CD14-positive monocyte (primary cell): ENCODE results near the gene ZMYM5. TPM values are rescaled to one million over a fixed set of nuclear protein-coding genes. Genes with fewer than 3 reads are reported as not detected.

Source experiments
- DNase-seq, 3 donors: peaks; one replicate each; pipeline ENCODE4 v3.0.0-alpha.2; 2011 to 2022
- H2AFZ ChIP-seq: 2 replicates; pipeline ENCODE4 v1.6.0; 2012; ENCODE audit warnings: mild to moderate bottlenecking, low read depth, low read length, inconsistent platforms; ENCODE audit not compliant: insufficient read depth, poor library complexity, severe bottlenecking
- H3K27ac ChIP-seq, 2 donors: 1 replicate in 1 of 2; 2 replicates in 1 of 2; pipeline ENCODE4 v1.5.1; 2012 to 2013; ENCODE audit warnings: low read length in 2 of 2, control low read depth in 1 of 2, inconsistent platforms in 1 of 2, low read depth in 1 of 2, mild to moderate bottlenecking in 1 of 2
- H3K27me3 ChIP-seq, 2 donors: one replicate each; pipeline versions ENCODE4 v1.6.0 to v1.6.1; 2011 to 2013; ENCODE audit warnings: low read length in 2 of 2; ENCODE audit not compliant: control insufficient read depth in 2 of 2, insufficient read depth in 2 of 2
- H3K36me3 ChIP-seq, 2 donors: replicated peaks in 1 of 2; 1 replicate in 1 of 2; 2 replicates in 1 of 2; pipeline versions ENCODE4 v1.5.1 to v1.6.1; 2012 to 2013; ENCODE audit warnings: low read length in 2 of 2, control low read depth in 1 of 2, inconsistent platforms in 1 of 2, mild to moderate bottlenecking in 1 of 2; ENCODE audit not compliant: insufficient read depth in 2 of 2, control insufficient read depth in 1 of 2
- H3K4me1 ChIP-seq, 2 donors: 1 replicate in 1 of 2; 2 replicates in 1 of 2; pipeline versions ENCODE4 v1.5.1 to v1.6.1; 2012 to 2013; ENCODE audit warnings: low read length in 2 of 2, control low read depth in 1 of 2, inconsistent platforms in 1 of 2, mild to moderate bottlenecking in 1 of 2, moderate library complexity in 1 of 2; ENCODE audit not compliant: insufficient read depth in 2 of 2, control insufficient read depth in 1 of 2
- H3K4me2 ChIP-seq: replicated peaks from 2 replicates; pipeline ENCODE3; 2012; ENCODE audit warnings: low read length, moderate library complexity, mild to moderate bottlenecking; ENCODE audit not compliant: poor library complexity, severe bottlenecking; ENCODE audit errors: extremely low read depth
- H3K4me3 ChIP-seq, 3 experiments: fragments of 200-600 bp in 1 of 3; sonication (generic) in 1 of 3; replicated peaks in 1 of 3; 1 replicate in 2 of 3; 2 replicates in 1 of 3; pipeline ENCODE4 v1.5.1; 2011 to 2013; ENCODE audit warnings: low read length in 3 of 3, mild to moderate bottlenecking in 3 of 3, control low read depth in 2 of 3, low read depth in 2 of 3, inconsistent platforms in 1 of 3, moderate library complexity in 1 of 3
- H3K79me2 ChIP-seq: 2 replicates; pipeline ENCODE4 v1.6.0; 2012; ENCODE audit warnings: mild to moderate bottlenecking, control low read depth, inconsistent platforms, low read length, moderate library complexity; ENCODE audit not compliant: insufficient read depth
- H3K9ac ChIP-seq: 2 replicates; pipeline ENCODE4 v1.6.0; 2017; ENCODE audit warnings: low read length, mild to moderate bottlenecking; ENCODE audit not compliant: insufficient read depth, poor library complexity, severe bottlenecking
- H3K9me3 ChIP-seq, 2 donors: replicated peaks in 1 of 2; 1 replicate in 1 of 2; 2 replicates in 1 of 2; pipeline versions ENCODE4 v1.5.1 to v1.6.1; 2012 to 2013; ENCODE audit warnings: low read length in 2 of 2, control low read depth in 1 of 2; ENCODE audit not compliant: control insufficient read depth in 1 of 2, insufficient read depth in 1 of 2
- H4K20me1 ChIP-seq: 2 replicates; pipeline ENCODE4 v1.6.0; 2012; ENCODE audit warnings: mild to moderate bottlenecking, low read length, control low read depth, moderate library complexity; ENCODE audit not compliant: insufficient read depth
- H3K27ac Mint-ChIP-seq, 7 donors: one replicate each; pipeline ENCODE4 v1.8.0; 2020; ENCODE audit warnings: mild to moderate bottlenecking in 7 of 7, mixed read lengths in 7 of 7, moderate library complexity in 6 of 7, inconsistent platforms in 2 of 7
- H3K27me3 Mint-ChIP-seq, 3 donors: one replicate each; pipeline ENCODE4 v1.8.0; 2021 to 2022; ENCODE audit warnings: low read depth in 3 of 3, mild to moderate bottlenecking in 3 of 3, mixed read lengths in 3 of 3, moderate library complexity in 3 of 3, inconsistent platforms in 1 of 3
- H3K36me3 Mint-ChIP-seq, 2 donors: one replicate each; pipeline ENCODE4 v1.8.0; 2020; ENCODE audit warnings: mixed read lengths in 2 of 2, inconsistent platforms in 1 of 2, mild to moderate bottlenecking in 1 of 2
- H3K4me1 Mint-ChIP-seq: one replicate; pipeline ENCODE4 v1.8.0; 2020; ENCODE audit warnings: mild to moderate bottlenecking, mixed read lengths
- H3K4me3 Mint-ChIP-seq, 2 donors: one replicate each; pipeline ENCODE4 v1.8.0; 2020; ENCODE audit warnings: mild to moderate bottlenecking in 2 of 2, mixed read lengths in 2 of 2, moderate library complexity in 1 of 2
- H3K9me3 Mint-ChIP-seq, 7 donors: one replicate each; pipeline ENCODE4 v1.8.0; 2020 to 2022; ENCODE audit warnings: mixed read lengths in 7 of 7, mild to moderate bottlenecking in 6 of 7, moderate library complexity in 6 of 7, inconsistent platforms in 2 of 7
- CTCF ChIP-seq: fragments of 200-600 bp; IDR thresholded peaks from one replicate; pipeline ENCODE4 v1.8.0; 2022; ENCODE audit warnings: antibody characterized with exemption, mild to moderate bottlenecking
- WGBS: methylation state at CpG from one replicate; pipeline ENCODE4 v1.1.5; 2013; ENCODE audit warnings: missing lambda C conversion rate; ENCODE audit not compliant: insufficient coverage; 5-methylcytosine and 5-hydroxymethylcytosine counted together
- intact Hi-C, 2 donors: fragments of 100-400 bp; cut with micrococcal nuclease; formaldehyde crosslinking; loops; one replicate each; pipeline versions ENCODE4 v1.15.0 to v1.15.1; 2023
- polyA plus RNA-seq, 3 donors: library from polyadenylated mRNA; depleted of rRNA in 1 of 3; unstranded in 2 of 3; stranded (reverse) in 1 of 3; fragments of 300-500 nt in 2 of 3; fragments of >200 nt in 1 of 3; fragmentation: Illumina TruSeq in 2 of 3; gene quantifications; 1 replicate in 2 of 3; 2 replicates in 1 of 3; pipeline ENCODE4 v1.2.3, GENCODE V29; 2012 to 2021

Gene ZMYM5
- polyA plus RNA-seq, 3 donors, result 11.1 to 13.2 (median 11.1) TPM

- Mint-ChIP-seq H3K27ac (no peak overlapping the region), H3K9me3 (no peaks in the 10 kb centered on the region), H3K4me1 (no peaks in the 10 kb centered on the region), H3K4me3 (no peak overlapping the region), H3K27me3 (no peaks in the 10 kb centered on the region), H3K36me3 (peaks cover 52 to 70% of the 10 kb centered on the region in 2 donors)
- Histone ChIP-seq H3K9ac (no peak overlapping the region), H2AFZ (no peak overlapping the region), H3K27ac (no peak overlapping the region), H3K27me3 (no peaks in the 10 kb centered on the region), H3K79me2 (peaks cover 11% of the 10 kb centered on the region), H3K4me3 (no peak overlapping the region), H3K4me1 (no peaks in the 10 kb centered on the region), H3K36me3 (peaks cover 41 to 75% of the 10 kb centered on the region in 2 donors), H3K9me3 (no peaks in the 10 kb centered on the region), H4K20me1 (no peaks in the 10 kb centered on the region), H3K4me2 (no peak overlapping the region)
- no peak for TF ChIP-seq CTCF
- no peak for DNase-seq
- no CpG with 5 or more reads among the region's 4 CpGs for WGBS
- intact Hi-C loops, result no loop called here
These were observed 24.6 kb downstream of the ZMYM5 start for GRCh38 chr13:19838865-19839275.

- H3K79me2 ChIP-seq, result no peaks in the 10 kb centered on the region
- no peaks in the 10 kb centered on the region for H3K9me3 ChIP-seq
- intact Hi-C loops, result no loop called here
- TF ChIP-seq CTCF, result no peak
- Mint-ChIP-seq H3K27ac (no peak overlapping the region), H3K27me3 (no peaks in the 10 kb centered on the region), H3K4me1 (no peaks in the 10 kb centered on the region), H3K9me3 (no peaks in the 10 kb centered on the region), H3K36me3 (peaks cover 53 to 81% of the 10 kb centered on the region in 2 donors), H3K4me3 (no peak overlapping the region)
- H2AFZ ChIP-seq, result no peak overlapping the region
- H3K4me1 ChIP-seq, result no peaks in the 10 kb centered on the region
- no peak overlapping the region for H3K4me2 ChIP-seq
- H3K9ac ChIP-seq, result no peak overlapping the region
- no CpG with 5 or more reads among the region's 1 CpG for WGBS
- peaks cover 63 to 91% of the 10 kb centered on the region in 2 donors for H3K36me3 ChIP-seq
- no peaks in the 10 kb centered on the region for H4K20me1 ChIP-seq
- DNase-seq, result no peak
- no peak overlapping the region for H3K4me3 ChIP-seq
- H3K27ac ChIP-seq, result no peak overlapping the region
- no peaks in the 10 kb centered on the region for H3K27me3 ChIP-seq
These were observed 27.0 kb downstream of the ZMYM5 start for GRCh38 chr13:19836472-19836871.
